ENCODE data around the gene OR2B2. TPM values are rescaled to one million over a fixed set of nuclear protein-coding genes. Genes with fewer than 3 reads are reported as not detected.

Gene OR2B2
- total RNA-seq, 1 experiment from 2014 or later, result not detected

DNA sequence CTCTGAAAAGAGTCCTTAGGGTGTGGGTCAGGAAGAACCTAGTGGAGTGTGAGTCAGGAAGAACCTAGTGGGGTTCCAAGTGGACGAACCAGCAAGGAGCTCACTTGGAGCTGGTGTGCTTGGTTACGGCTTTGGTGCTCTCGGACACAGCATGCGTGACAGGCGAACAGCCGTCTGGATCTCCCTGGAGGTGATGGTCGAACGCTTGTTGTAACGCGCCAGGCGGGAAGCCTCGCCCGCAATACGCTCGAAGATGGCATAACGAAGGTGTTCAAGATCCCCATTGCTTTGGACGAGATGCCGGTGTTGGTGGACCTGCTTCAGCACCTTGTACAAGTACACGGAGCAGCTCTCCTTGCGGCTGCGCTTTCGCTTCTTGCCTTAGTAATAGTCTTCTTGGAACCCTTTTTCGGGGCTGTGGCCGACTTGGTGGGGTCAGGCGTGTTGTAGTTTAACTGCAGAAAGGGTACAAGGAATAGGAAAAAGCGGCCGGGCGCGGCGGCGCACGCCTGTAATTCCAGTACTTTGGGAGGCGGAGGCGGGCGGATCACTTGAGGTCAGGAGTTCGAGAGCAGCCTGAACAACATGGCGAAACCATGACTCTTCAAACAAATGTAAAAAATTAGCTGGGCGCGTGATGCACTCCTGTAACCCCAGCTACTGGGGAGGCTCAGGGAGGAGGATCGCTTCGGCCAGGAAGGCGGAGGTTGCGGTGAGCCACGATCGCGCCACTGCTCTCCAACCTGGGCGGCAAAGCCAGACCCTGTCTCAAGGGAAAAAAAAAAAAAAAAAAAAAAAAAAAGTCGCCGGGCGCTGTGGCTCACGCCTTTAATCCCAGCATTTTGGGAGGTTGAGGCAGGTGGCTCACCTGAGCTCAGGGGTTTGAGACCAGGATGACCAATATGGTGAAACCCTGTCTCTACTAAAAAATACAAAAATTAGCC is 48.0 kb downstream of the OR2B2 start:
- no peak for ATAC-seq
- POLR2A ChIA-PET, result interaction anchor here (0.7 to 12.2 kb wide), 40 partner anchors 8 to 1843 kb away, joined by 3 to 817 read pairs (median 10); a partner anchor contains a TSS
- peaks cover 23% of the 10 kb centered on the region for H3K4me1 Mint-ChIP-seq
- TF ChIP-seq, protein P1, sequence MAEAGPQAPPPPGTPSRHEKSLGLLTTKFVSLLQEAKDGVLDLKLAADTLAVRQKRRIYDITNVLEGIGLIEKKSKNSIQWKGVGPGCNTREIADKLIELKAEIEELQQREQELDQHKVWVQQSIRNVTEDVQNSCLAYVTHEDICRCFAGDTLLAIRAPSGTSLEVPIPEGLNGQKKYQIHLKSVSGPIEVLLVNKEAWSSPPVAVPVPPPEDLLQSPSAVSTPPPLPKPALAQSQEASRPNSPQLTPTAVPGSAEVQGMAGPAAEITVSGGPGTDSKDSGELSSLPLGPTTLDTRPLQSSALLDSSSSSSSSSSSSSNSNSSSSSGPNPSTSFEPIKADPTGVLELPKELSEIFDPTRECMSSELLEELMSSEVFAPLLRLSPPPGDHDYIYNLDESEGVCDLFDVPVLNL (CRISPR knock-in tag; IDR thresholded peaks at IDR 0.05; ENCODE audit: borderline replicate concordance, low read depth), result no peak
- no peak for TF ChIP-seq SP1 (CRISPR knock-in tag; conservative IDR thresholded peaks at IDR 0.05)
- no peak for TF ChIP-seq ARID4B (CRISPR knock-in tag; IDR thresholded peaks at IDR 0.05; ENCODE audit: borderline replicate concordance)
- no peak for TF ChIP-seq ZNF532 (CRISPR knock-in tag; IDR thresholded peaks at IDR 0.05; ENCODE audit: borderline replicate concordance)
- TF ChIP-seq, protein P2, sequence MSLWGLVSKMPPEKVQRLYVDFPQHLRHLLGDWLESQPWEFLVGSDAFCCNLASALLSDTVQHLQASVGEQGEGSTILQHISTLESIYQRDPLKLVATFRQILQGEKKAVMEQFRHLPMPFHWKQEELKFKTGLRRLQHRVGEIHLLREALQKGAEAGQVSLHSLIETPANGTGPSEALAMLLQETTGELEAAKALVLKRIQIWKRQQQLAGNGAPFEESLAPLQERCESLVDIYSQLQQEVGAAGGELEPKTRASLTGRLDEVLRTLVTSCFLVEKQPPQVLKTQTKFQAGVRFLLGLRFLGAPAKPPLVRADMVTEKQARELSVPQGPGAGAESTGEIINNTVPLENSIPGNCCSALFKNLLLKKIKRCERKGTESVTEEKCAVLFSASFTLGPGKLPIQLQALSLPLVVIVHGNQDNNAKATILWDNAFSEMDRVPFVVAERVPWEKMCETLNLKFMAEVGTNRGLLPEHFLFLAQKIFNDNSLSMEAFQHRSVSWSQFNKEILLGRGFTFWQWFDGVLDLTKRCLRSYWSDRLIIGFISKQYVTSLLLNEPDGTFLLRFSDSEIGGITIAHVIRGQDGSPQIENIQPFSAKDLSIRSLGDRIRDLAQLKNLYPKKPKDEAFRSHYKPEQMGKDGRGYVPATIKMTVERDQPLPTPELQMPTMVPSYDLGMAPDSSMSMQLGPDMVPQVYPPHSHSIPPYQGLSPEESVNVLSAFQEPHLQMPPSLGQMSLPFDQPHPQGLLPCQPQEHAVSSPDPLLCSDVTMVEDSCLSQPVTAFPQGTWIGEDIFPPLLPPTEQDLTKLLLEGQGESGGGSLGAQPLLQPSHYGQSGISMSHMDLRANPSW (CRISPR knock-in tag; conservative IDR thresholded peaks at IDR 0.05; ENCODE audit: low read depth), result no peak
- no peak for TF ChIP-seq CREM (CRISPR knock-in tag; IDR thresholded peaks at IDR 0.05)
- no peak for TF ChIP-seq RELA (CRISPR knock-in tag; IDR thresholded peaks at IDR 0.05; ENCODE audit: borderline replicate concordance)
- no peak for TF ChIP-seq ZNF263 (CRISPR knock-in tag; IDR thresholded peaks at IDR 0.05; ENCODE audit: low read depth)
- no peak for TF ChIP-seq PREB (CRISPR knock-in tag; IDR thresholded peaks at IDR 0.05; ENCODE audit: borderline replicate concordance)
- TF ChIP-seq, protein P3, sequence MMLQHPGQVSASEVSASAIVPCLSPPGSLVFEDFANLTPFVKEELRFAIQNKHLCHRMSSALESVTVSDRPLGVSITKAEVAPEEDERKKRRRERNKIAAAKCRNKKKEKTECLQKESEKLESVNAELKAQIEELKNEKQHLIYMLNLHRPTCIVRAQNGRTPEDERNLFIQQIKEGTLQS (CRISPR knock-in tag; conservative IDR thresholded peaks at IDR 0.05), result no peak
- TF ChIP-seq, protein P4, sequence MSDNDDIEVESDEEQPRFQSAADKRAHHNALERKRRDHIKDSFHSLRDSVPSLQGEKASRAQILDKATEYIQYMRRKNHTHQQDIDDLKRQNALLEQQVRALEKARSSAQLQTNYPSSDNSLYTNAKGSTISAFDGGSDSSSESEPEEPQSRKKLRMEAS (CRISPR knock-in tag; IDR thresholded peaks at IDR 0.05), result no peak
- no peak for TF ChIP-seq RORB (CRISPR knock-in tag; IDR thresholded peaks at IDR 0.05)
- no peak for TF ChIP-seq NFE2L1 (CRISPR knock-in tag; IDR thresholded peaks at IDR 0.05)
- TF ChIP-seq, protein P5, sequence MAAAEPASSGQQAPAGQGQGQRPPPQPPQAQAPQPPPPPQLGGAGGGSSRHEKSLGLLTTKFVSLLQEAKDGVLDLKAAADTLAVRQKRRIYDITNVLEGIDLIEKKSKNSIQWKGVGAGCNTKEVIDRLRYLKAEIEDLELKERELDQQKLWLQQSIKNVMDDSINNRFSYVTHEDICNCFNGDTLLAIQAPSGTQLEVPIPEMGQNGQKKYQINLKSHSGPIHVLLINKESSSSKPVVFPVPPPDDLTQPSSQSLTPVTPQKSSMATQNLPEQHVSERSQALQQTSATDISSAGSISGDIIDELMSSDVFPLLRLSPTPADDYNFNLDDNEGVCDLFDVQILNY (CRISPR knock-in tag; IDR thresholded peaks at IDR 0.05), result no peak
- no peak for TF ChIP-seq CDX4 (CRISPR knock-in tag; IDR thresholded peaks at IDR 0.05; ENCODE audit: borderline replicate concordance)

More for the DNA sequence above, 48.0 kb downstream of the OR2B2 start:
- Mint-ChIP-seq H3K36me3 (peaks cover 11% of the 10 kb centered on the region; the same call in 1 of the 2 replicates), H3K9me3 (peaks cover 13% of the 10 kb centered on the region), H3K4me3 (peak overlapping the region; percentile 97), H3K27ac (peak overlapping the region; percentile 93), H3K27me3 (ENCODE audit: low read depth) (peaks cover 4% of the 10 kb centered on the region; the same call in 1 of the 2 replicates)
- CTCF ChIA-PET, result interaction anchor here (0.9 to 3.1 kb wide), 4 partner anchors 13 to 32 kb away, joined by 3 to 12 read pairs (median 4); a partner anchor contains a TSS
- DNase-seq (ENCODE audit: low spot score), result no peak

Data from WTC11 (cell line).